HG03196 (cell line): ENCODE measurements around the gene SOX6.

Source experiments
- ATAC-seq: cut with Tn5 transposase; IDR thresholded peaks from one replicate; pipeline ENCODE4 v1.9.1; 2021; ENCODE audit not compliant: unreplicated experiment

SOX6 gene

DNA sequence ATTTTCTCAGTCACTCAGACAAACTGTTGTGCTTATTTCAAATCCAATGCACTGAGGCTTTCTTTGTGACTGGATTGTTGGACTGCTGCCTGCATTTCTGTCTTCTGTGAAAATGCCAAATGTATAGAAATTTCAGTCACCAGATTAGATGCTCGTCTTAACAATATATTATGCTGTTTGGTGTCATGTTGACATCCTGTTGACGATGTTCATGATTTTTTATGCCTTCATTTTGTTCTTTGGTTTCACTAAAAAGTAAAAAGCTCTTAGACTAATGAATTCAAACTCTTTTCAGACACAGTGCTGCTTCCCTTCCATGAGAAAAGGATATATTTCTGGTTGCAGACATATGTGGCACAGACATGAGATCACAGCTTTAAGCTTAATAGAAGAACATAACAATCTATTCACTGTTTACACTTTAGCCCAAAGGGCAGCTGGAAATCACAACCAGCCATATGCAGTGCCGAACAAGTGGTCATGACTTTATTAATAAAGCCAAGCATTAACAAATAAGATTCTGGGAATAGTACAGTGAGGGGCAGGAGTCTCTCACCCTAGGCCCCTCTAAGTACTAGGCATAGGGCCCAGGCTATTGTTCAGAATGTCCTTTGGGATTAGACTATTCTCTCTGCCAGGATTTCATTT is 9.4 kb upstream of the SOX6 start:
- no peak for ATAC-seq

DNA sequence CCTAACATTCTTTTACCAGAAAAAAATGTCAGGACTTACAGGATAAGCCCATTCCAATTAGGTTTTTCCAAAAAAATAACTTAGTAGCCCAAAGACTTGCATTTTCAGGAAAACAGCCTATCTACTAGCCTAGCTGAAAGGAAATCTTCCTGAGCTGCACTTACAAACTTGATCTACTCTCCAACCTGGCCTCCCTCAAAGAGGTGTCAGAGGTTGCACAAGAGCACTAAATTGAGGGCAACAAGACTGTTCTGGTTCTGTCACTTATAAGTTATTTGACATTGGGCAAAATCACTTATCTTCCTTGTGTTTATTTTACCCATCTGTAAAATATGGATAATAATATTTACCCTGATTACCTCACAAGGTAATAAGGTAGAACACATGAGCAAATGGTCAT is 7.9 kb upstream of the SOX6 start:
- ATAC-seq = no peak

DNA sequence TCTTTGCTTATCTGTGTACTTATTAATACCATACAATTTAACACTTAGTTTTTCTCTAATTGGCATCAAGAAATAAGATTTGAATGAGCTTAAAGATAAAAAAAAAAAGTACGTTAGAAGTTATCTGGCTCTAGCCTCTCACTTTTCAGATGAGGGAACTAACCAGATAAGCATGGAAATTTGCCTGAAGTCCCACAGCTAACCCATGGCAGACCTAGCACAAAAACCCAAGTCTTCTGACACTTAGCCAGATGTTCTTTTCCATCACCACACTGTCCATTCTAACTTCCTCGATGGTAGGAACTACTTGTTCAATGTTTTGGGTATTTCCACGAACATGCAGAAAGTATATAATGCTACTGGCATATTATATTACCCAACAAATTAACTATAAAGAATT is 7.4 kb upstream of the SOX6 start:
- ATAC-seq = no peak

DNA sequence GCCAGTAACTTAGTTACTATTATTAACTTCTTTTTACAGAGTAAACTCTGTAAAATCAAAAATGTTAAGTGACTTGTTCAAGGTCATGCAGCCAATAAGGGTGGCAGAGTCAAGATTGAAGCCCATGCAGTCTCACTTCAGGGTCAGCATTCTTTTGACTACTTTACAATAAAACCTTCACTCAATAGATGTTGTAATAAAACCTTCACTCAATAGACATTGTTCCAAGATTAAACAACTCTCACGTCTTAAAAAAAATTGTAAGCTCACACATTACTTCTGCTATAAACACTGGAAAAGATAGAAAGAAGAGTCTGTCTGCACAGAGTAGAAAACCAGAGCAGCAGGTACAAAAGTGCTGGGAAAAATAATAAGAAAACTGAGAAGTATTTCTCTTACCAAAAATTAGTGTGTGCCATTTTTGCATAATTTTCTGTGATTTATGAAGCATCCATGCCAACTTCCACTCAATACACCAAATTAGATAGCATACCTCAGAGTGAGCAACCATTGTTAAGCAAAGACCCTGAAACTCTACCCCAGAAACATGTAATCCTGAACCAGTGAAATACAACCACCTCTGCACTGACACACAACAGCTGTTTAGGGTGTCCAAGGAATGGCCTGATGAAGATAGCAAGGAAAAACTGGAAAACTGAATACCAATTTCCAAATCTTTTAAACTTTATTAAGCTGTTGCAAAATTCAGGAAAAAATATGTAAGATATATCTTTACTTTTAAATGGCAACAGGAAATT is 4.9 kb upstream of the SOX6 start:
- ATAC-seq = no peak

DNA sequence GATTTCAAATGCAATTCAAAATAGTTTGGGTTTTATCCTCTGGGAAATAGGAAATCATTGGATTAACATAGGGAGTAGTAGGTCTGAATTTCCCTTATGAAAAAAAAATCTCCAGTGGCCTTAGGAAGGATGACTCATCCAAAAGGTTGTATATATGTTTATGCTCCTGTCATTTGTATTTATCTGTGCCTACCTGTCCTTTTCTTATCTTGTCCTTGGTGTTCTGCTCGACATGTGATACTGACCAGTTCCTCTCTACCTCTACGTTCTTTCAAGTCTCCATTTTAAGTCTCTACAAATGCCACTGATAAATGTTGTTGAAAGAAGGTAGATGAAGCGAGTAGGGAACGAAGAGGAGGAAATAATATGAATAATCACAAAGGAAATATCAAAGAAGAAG is 3.0 kb upstream of the SOX6 start:
- no peak for ATAC-seq

DNA sequence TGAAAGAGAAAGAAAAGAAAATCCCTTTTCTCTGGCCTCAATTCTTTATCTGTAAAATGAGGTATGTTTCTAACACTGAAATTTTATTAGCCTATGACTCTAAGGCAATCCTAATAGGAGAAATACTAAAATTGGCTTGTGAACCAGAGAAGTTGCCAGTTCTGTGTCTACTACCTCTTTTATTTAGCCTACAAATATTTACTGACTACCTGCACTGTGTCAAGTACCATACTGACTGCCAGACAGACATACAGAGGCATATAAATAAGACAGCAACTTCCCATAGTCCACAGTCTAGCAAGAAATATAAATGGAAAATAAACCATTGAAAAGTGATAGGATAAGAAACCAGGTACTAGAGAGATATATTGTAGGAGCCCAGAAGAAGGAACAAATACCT is 2.4 kb upstream of the SOX6 start:
- no peak for ATAC-seq

DNA sequence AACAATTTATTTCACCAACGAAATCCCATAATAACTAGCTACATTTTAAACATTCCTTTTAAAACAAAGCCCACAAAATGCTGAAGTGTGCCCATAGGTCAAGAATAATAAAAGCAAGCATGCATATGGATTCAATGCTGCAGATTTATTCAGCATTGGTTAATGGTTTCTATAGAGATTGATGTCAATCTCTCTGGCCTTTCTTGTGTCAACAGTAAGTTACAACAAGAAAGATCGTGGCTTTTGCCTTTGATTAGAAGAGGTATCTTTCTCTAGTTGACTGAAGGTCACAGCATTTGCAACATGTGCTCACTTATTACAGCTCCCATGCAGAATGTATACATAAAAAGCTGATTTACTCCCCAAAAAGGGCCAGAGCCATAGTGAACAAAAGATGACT is 1.4 kb upstream of the SOX6 start:
- no peak for ATAC-seq

DNA sequence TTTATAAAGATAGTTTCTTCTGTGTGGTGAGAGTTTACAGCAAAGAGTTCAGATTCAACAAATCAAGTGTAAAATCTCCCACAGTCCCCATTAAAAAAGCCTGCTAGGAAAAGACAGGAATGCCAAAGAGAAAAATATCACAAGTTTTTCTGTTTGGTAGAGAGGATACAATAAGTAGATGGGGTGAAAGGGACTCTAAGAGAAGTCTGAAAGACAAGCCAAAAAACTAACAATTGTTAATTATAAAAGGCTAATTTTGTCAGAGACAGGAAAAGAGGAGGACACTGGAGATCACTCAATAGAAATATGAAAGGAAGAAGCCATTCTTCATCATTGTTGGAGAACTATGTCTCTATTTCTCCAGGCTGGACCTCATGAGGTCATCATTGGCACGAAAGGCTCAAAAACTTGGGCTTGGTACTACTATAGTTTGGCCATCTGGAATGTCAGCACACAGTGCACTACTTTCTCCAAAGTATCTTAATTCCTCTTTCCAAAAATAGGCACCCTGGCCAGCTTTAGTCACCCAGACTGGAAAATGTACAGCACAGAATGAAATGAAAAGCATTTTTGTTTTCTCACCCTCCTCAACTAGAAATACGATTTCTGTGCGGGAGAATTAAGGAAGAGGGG is 531 bp upstream of the SOX6 start:
- ATAC-seq = no peak

DNA sequence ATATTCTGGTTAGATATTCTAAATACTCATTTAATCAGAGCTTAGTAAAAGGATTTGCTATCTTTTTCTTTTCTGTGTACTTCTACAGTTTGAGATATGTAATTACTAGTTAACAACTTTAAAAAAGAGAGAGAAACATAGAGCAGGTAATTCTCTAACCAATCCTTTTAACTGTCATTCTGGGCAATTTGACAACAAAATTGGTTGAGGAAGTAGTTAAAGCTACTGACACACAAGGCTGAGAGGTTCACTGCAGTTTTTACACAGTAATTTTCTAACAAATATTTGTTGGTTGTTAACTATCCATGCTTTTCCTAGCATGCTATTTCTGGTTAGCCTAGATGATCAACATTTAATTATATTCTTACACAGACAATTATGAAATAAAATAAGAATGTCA is 3.6 kb downstream of the SOX6 start:
- no peak for ATAC-seq

DNA sequence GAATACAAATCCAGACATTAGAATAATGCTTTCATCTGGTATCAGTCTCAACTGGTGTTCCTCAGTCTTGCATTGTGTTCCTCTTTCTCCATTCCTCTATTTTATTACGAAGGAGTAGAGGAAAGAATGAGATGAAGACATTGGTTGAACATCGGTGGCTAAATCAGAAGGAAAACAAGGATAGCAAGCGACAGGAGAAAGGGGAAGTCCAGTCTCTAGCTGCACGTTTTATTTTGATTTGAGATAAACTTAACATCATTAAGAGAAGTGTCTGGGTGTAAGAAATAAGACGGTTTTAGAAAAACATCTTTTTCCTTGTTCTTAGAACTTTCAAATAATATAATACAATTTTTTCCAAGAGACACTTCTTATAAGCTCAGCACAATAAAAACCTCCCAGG is 6.2 kb downstream of the SOX6 start:
- no peak for ATAC-seq

DNA sequence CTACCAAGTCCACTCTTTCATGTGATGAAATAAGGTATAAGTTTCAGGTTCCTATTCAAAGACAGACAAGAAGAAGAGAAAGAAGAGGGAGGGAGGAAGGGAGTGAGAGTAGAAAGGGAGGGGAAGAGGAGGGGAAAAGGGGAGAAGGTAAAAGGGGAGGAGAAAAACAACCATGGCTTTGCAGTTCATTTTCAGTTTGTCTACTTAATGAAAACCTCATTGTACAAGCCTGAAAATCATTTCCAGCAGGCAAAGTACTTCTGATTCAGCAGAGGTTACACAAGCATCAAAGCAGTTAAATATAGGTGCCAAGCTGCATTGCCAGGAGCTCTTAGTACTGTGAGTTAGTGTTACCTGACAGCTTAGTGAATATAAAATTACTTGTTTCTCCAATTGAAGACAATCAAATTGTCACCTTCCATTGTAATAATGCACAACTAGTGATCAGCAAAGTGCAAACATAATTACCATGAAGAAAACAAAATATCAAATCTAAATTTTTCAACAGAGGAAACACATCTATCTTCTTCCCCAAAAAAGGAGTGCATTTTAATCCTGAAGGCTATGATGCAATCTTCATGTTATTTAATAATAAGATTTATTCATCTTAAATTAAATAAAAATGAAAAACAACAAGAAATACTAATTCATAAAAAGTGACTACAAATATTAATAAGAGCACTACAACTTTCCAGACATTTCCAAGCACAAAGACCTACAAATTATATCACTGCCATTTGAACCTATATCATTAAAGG is 8.2 kb downstream of the SOX6 start:
- no peak for ATAC-seq

DNA sequence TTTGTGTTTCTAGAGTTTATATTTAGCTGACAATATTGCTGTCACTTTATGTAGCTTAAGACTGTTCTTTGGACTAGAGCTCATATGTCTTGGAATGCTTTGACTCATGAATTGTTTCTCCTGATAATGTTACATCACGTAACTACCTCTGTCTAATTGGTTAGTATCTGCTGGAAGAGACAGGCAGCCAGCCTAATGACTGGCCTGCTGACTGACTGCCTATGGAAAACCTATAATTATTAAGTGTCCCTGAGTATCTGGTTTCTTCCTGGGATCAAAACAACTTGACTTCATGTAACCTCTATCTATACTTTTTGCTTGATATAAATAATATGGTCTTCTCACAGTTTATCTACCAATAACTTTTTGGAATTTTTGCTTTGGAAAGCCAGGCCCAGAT is 9.4 kb downstream of the SOX6 start:
- no peak for ATAC-seq

DNA sequence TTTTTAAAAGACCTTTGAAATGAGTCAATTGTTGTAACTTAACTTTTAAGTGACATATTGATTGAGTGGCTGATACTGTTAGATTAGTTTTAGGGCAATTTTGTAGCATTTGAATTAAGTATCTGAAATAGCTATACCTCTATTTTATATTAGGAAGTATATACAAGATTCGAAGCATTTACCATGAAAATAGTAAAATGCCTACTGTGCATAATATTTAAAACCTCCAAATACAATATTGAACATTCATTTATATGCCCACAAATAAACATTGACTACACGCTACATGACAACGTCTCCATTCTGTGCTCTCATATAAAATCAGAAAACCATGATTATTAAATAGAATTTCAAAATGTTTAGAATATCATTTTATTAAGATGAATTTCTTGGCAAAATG is 14.5 kb downstream of the SOX6 start:
- no peak for ATAC-seq

DNA sequence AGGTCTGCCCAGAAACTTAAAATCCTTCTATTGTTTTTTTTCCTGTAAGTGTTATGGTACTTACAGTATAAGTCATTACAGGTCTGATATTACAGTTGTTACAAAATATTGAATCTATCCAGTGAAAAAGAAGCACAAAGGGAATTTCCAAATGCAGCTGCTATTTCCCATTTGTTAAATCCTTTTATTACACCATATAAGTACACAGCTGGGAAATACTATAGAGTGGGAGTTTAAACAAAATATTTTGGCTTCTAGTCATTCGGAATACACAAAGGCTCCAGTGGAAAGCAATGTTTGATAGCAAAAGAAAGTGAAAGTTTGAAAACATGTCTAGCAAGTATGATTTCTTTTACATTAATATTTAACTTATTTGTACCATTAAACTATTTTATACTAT is 18.0 kb downstream of the SOX6 start:
- ATAC-seq = no peak

DNA sequence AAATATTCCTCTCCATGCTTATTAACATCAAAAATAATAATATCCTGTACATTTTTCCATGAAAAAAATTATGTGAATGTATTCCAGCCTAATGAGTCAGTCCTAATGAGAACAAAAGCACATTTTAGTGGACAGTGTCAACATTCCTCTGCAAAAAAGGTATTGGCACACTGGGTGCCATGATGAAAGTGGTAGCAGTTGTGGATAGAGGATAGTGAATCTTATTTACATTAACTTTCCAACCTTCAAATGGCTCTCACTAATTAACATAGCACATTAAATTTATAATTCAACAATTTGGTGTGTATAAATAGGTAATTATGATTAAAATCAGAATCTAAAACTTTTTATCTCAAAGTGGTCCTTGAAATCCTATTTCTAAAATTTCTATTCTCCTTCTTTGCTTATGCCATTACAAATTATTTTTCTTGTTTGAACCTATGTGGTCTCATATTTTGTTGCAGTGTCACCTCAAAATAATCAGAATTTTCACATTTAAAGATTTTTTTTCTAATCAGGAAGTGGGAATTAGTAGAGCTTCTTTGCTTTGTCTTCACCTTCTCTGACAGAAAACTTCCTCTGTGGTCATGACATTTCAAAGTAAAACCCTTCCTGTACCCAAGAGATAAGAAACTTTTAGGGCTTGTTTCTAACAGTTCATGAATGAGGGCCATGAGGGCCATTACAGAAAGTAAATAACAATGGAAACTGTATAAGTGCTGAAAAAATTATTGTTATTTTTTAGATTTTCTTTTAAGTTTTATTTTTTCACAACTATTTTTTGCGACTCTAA is 18.7 kb downstream of the SOX6 start:
- no peak for ATAC-seq

DNA sequence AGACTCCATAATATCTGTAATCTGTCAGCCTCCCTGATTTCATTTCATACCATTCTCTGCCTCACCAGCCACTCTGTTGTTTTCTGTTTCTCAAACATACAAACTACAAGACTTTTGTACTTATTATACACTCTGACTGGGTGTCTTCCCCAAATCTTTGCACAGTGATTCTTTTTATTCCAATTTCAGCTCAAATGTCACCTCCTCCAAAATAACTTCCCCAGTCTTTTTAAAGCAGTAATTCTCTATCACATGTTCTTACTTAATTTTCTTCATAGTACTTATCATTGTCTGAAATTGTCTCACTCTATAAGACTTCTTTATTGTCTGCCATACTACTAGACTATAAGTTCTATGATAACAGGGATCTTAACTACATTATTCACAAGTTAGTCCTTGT is 19.6 kb downstream of the SOX6 start:
- ATAC-seq = no peak

DNA sequence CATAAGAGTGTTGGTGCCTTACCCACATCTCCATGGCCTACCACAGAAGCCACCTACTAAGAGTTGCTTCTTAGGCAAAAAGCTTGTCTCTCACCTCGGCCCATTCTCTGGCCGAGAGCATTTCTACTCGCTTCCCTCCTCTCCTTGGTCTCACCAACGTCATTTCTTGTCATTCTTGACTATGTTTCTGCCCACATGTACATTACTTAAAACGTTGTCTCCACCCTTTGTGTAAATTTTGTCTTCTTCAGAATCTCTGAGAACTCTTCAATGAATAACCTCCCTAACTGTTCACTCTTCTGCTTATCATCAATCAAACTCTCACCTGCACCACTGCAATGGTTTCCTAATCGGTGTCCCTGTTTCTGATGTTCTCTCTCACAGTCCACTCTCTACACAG is 20.1 kb downstream of the SOX6 start:
- no peak for ATAC-seq

DNA sequence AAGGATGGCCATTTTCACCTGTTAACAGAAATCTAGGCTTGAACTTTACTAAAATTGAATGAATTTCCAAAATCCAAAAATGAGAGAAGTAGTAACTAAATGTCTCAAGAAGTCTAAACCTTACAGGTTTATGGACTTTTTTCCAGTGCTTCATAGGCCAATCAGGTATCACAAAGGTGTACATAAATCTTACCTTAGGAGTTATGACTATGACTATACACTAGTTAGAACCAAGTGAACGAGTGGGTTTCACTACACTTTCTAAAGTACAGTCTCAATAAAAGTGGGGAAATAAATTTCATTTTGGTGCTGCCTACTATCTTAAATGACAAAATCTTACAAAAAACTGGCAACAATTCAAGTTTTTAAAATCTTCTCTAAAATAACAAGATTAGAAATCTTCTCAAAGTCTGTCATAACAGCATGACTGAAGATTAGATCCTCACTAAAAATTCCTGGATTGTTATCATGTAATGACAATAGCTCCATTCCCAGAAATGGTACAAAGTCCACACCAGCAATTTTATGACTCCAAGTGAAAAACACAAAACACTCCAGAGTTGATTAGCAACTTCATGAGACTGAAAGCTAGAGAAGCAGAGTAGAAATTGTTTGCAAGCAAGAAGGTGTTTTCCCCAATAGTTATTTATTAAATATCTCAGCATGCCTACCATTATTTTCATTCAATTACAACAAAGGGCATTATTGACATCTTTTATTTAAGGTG is 20.9 kb downstream of the SOX6 start:
- ATAC-seq = no peak

DNA sequence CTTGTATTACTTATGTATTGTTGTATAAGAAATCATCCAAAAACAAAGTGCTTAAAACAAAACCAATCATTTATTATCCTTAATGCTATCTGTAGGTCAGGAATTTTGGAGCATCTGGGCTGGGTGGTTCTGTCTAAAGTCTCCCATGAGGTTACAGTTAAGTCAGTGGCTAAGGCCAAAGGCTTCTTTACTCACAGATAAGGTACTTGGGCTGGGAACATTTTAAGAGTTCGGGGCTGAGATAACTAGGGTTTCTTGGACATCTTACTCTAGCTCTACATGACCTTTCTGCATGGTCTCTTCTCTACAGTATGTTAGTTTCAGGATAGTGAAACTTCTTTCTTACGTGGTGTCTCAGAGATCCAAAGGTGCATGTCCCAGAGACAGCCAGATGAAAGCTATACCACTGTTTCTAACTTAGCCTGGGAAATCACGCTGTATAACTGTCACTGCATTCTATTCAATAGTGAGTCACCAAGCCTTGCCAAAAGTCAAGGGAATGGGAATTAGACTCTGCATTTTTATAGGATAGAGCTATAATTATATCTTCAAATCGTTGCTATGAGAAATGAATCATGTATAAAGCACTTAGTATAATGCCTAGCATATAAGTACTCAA is 29.6 kb downstream of the SOX6 start:
- ATAC-seq = no peak

DNA sequence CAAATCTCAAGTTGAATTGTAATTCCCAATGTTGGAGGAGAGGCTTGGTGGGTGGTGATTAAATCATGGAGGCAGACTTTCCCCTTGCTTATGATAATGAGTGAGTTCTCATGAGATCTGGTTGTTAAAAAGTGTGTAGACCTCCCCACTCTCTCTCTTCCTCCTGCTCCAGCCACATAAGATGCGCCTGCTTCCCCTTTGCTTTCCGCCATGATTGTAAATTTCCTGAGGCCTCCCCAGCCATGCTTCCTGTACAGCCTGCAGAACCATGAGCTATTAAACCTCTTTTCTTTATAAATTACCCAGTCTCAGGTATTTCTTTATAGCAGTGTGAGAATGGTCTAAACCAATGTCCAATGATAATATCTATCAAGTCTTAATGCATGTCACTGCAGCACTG is 34.2 kb downstream of the SOX6 start:
- ATAC-seq = no peak
